MV-4-11 (cell line): ENCODE measurements around the gene SPTBN5.

ENCODE experiments used
- DNase-seq: peaks from one replicate; lab custom pipeline; 2025; lab: John Stamatoyannopoulos, UW

SPTBN5 gene

GRCh38 chr15:41883484-41883825 lies 10.4 kb downstream of the SPTBN5 start:
- DNase-seq: no peak

DNA sequence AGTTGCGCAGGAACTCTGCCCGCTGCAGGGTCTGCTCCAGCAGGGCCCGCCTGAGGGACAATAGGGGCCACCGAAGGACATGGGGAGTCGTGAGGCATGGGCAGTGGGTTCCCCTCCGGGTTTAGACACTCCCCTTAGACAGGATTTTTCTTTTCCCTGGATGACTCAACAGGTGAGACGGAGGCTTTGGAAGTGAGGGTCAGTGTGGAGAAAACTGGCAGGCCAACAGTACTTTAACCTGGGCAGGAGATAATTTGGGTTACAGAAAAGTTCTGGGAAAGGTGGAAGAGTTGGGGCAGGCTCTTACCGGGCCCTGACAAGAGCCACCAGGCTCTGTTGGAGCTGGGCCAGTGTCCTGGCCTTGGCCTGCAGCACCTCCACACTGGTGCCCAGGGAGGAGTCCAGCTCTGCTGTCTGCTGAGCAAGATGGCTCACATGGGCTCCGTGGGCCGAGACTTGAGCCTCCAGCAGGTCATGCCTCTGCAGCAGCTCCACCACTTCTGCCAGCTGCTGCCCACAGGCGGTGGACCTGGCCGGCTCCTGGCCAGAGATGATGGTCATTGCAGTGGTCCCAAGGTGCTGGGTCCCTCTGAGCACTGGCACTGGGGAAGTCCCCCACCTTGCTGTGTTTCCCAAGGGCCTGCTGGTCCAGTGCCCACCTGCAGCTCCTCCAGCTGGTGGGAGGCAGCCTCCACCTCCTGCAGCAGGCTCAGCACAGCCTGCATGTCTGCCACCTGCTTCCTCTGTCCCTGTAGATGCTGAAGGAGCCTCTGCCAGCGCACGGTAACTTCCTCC lies 11.0 kb downstream of the SPTBN5 start:
- DNase-seq: peak; percentile 45

- no peak for DNase-seq
These were observed 11.7 kb downstream of the SPTBN5 start for GRCh38 chr15:41881920-41882688.

DNA sequence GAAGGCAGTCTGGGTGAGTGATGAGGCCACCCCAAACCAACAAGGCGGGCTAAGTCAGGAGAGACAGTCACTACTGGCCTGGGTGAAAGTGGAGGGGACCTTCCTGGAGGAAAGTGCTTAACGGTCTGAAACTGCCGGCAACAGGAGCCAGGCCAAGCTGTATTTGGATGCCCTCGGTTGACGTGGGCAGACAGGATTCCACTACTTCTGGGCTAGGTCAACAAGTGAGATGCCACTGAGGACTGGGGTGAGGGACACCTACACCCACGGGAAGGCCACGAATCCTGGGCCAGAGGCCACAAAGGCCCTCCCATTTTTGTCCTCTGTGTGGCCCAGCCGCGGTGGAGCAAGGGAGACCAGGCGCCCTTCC lies 12.3 kb downstream of the SPTBN5 start:
- no peak for DNase-seq

- DNase-seq: no peak
These were observed 12.8 kb downstream of the SPTBN5 start for GRCh38 chr15:41881086-41881485.

DNA sequence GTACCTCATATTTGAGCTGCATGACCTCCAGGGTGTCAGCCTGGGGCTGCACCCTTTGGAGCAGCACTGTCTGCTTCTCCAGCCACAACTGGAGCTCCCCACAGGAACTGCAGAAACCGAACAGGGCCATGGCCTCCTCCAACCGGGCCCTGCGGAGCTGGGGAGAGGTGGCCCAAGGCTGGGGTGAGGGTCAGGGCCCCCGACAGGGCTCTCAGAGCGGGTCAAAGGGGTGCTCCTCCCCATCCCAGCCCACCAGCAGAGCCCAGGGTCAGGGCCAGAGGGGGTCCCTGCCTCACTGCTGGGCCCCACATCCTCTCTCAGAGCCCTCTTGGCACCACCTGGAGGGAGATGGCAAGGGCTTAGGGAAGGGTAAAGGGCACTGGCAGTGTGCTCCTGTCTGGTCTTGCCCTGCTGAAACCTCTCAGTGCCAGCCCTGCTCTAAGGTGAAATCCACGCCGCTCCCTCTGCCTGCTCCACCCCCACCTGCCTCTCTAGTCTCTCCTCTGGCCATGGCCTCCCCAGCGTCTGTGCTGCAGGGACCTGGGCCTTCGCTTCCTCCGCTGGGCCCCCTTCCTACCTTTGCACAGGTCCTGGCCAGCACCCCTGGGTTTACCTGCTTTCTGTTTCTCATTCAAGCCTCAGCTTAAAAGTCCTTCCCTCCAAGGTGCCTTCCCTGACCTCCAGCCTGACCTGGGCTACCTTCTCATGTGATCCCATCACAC lies 13.5 kb downstream of the SPTBN5 start:
- DNase-seq: no peak

DNA sequence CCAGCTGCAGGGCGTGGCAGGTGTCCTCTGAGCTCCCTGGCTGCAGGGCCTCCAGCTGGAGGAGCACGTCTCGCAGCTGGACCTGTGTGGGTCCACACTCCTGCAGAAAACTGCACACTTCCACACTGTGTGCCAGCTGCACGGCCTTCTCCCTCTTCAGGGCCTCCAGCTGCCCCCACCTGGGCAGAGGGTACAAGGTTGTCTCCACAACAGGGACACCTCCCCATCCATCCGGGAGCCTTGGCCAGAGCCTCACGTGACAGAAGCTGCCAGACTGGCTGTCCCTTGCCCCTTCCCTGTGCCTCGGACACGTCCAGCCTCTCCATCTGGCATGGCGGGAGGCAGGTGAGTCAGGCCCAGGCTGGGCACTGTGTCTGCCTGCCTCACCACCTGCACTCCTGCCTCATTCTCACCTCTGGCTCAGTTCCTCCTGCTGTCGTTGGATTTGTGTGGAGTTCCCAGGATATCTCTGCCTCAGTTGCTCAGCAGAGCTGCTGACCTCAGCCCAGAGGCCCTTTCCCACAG lies 14.5 kb downstream of the SPTBN5 start:
- DNase-seq: no peak

- no peak for DNase-seq
These were observed 15.5 kb downstream of the SPTBN5 start for GRCh38 chr15:41878355-41878699.

GRCh38 chr15:41877631-41878354 lies 16.1 kb downstream of the SPTBN5 start:
- DNase-seq: no peak

DNA sequence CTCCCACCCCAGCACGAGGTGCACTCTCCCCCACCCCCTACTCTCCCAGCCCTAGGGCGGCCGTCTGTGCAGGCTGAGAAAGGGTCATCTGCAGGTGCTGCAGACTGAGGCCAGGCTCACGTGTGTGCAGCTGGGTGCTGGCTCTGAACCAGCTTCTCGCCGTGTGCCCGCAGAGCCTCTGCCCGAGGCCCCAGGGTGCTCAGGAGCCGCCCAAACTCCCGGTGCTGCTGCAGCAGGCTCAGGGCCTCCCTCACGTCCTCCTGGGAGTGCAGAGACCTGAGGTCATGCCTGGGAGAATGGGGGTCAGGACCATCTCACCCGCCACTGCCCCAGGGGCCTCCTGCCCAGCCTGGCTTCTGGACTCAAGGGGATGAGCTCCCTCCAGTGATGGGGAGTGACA lies 17.2 kb downstream of the SPTBN5 start:
- DNase-seq: no peak

GRCh38 chr15:41876007-41876406 lies 17.8 kb downstream of the SPTBN5 start:
- DNase-seq: no peak

DNA sequence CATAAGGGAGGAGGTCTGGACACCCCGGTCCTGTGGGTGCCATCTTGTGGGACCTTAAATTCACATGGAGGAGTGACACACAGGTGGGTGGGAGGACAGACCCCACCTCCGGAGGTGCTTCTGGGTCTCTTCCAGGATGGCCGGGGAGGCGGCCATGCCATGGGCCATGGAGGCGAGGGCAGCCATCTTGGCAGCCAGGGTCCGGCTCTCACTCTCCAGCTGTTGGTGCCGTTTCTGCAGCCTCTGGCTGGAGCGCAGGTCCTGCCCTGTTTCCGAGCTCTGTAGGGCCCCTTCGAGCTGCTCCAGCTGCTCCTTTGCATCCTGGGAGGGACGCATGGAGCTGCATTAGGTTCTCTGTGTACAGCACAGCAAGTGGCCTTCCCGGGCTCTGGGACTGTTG lies 19.1 kb downstream of the SPTBN5 start:
- DNase-seq: no peak

DNA sequence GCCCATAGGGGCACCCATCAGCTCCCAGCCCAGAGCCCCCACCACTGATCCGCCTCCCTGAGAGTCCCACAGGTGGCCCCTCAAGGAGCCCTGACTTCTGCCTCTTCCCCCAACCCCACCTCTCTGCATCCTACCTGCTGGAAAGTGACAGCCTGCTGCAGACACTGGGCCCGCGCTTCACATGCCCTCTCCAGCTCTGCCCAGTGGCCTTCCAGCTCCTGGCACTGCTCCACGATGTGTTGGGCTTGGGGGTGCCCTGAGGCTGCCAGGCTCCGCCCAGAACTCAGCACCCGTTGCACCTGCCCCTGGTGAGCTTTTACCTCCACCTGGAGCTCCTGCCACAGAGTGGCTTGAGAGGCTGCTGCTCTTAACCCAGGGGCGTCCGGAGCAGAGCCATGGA lies 20.1 kb downstream of the SPTBN5 start:
- DNase-seq: no peak

- no peak for DNase-seq
These were observed 21.6 kb downstream of the SPTBN5 start for GRCh38 chr15:41872166-41872747.

GRCh38 chr15:41871175-41871905 lies 22.5 kb downstream of the SPTBN5 start:
- DNase-seq: no peak

DNA sequence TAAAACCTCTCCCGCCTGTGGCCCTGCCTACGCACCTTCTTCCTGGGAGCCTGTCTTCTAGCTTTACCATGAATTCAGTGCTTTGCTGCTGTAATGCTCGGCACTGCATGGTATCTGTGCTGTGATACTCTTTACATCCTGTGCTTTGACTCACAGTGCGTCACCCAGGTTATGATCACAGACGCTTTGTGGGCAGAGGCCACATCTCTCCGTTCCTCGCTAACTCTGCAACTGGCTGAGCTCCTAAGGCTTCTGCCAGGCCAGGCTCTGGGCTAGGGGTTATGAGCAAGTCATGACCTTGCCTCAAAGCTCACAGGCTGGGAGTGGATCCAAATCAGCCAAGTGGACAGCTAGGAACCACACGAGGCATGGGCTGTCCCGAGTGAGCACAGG lies 23.2 kb downstream of the SPTBN5 start:
- peak; percentile 47 for DNase-seq

DNA sequence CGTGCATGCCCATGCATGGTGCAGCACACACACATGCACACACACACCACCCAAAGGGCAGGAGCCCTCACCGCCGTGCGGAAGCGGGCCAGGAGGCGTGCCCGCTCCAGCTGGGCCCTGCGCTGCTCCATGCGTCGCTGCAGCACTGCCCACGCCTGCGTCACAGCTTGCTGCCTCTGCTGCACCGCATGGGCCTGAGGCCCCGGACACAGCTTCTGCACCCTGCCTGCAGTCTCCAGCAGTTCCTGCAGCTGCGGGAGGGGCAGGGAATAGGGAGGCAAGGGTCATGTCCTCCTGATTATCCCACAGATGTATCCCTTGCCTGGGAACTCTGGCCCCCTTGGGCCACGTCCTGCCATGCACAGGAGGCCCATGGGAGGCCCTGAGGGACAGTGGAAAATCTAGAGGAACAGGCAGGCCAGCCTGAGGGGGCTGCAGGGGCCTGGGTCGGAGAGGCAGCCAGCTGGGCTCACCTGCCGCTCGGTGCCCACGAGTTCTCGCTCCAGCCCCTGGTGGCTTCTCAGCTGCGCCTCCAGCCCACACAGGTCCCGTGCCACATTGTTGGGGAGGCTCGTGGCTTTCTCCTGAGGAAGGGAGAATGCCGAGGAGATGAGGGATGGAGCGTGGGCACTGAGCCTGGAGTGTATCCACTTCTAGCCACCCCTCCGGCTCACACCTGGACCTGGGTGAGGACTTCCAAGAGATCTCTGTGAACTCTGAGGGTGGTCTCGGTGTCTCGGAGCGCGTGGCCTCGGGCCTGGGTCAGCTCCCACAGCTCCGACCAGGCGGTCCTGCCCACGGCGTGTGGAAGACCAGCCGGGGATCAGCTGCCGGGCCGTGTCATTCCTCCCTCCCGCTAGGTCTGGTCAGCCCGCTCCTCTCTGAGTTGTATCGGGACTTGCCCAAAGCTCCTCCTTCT lies 23.8 kb downstream of the SPTBN5 start:
- no peak for DNase-seq

- DNase-seq: no peak
These were observed 25.5 kb downstream of the SPTBN5 start for GRCh38 chr15:41868321-41868720.

- no peak for DNase-seq
These were observed 26.8 kb downstream of the SPTBN5 start for GRCh38 chr15:41866872-41867579.
